GM21423 (cell line): Measurements from ENCODE around the gene NCAPH2.

Experiments
- ATAC-seq: cut with Tn5 transposase; IDR thresholded peaks from one replicate; pipeline ENCODE4 v1.9.1; 2021; ENCODE audit warnings: mild to moderate bottlenecking, moderate library complexity; ENCODE audit not compliant: unreplicated experiment

Gene NCAPH2

GRCh38 chr22:50568626-50569025, 60.6 kb downstream of the NCAPH2 start:
- no peak for ATAC-seq

DNA sequence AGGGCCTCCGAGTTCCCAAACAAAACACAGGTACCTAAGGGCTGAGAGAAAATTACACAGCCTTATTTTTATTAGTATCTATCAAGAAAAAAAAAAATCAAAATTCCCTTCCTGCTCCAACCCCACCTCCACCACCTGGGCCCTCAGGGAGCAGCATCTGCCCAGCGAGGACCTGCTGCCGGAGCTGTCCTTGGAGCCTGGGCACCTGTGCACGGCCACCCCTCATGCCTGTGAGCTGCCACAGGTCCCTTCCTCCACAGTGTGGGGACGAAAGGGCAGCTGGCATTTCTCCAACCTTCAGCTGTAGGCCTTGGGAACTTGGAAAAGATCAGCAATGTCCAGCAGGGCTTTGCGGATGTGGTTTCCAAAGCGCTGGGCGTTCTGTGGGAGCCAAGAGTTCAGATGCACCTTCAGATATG, 61.0 kb downstream of the NCAPH2 start:
- no peak for ATAC-seq

DNA sequence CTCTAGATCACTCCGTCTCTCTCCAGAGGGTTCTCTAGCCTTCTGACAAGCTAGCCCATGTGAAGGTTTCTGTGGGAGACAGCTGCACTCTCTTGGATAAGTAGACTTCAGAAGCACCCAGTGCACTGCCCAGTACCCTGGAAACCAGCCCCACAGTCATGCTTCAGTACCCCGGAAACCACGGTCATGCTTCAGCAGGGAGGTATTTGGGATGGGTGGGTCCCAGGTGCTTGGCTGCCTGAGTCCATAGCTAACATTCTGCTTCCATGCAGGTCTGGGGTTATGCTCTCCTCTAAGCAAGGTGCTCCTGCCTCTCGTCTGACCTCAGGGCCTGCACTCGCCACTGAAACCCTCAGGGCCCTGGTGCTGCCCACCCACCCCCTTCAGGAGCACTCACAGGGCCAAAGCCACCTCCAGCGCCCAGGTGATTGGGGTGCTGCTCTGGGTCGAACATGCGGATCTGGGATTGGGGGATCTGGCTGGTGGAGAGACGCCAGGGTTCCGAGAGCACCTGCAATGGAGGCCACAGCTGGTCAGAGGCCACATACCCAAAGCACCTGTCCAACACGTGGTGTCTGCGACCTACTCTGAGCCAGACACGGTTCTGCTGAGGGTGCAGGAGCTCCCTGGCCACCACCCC, 62.0 kb downstream of the NCAPH2 start:
- ATAC-seq: no peak

- no peak for ATAC-seq
Measured at GRCh38 chr22:50570861-50571260, 62.8 kb downstream of the NCAPH2 start.

DNA sequence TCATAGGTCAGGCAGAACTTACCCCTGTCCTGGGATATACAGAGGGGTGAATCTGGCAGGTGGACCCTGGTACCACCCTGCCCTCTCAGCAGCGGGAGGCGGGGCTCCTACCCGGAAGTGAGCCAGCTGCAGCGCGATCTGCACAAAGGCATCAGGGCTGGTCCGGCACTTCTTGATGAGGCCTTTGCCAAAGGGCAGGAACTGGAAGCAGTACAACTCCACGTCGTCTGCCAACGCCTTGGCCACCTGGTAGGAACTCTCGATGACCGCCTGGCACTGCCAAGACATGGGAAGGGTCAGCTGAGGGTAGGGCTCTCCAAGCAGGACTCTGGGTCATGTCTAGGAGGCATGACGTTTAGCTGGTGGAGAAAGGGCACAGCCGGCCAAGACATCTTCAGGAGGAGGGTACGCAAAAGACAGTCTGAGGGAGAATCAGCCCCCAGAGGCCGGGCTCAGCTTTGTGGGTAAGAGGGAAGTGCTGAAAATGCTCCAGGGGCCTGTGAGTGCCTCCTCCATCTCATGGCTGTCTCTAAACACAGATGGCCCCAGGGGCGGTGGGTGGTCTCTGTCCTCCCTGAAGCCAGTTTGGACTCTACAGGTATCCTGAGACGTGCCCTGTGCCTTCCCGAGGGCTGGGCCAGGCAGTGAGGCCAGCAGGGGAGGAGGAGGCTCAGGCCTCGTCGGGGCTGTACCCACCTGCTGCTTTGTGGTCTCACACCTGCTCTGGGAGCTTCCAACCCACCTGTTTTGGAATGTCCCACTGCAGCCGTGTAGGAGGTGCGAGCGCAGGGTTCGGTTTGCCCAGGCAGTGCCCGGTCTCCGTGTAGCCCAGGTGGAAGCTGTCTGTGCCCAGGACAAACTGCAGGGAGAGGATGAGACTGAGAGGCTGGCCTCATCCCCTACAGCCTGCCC, 63.5 kb downstream of the NCAPH2 start:
- ATAC-seq: no peak

DNA sequence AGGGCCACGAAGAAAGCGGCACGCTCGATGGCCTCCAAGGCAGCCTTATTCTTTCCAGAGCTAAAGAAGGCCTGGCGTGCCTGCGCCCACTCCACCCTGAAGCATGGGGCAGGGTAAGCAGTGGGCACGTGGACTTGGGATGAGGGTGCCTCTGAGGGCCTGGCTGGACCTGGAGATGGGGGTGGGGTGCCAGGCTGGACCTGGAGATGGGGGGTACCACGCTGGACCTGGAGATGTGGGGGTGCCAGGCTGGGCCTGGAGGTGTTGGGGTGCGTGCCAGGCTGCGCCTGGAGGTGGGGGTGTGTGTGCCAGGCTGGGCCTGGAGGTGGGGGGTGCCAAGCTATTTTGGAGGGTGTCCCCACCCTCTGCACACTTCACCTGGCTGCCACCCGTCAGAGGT, 64.9 kb downstream of the NCAPH2 start:
- no peak for ATAC-seq

GRCh38 chr22:50573491-50574382, 65.7 kb downstream of the NCAPH2 start:
- ATAC-seq: no peak

DNA sequence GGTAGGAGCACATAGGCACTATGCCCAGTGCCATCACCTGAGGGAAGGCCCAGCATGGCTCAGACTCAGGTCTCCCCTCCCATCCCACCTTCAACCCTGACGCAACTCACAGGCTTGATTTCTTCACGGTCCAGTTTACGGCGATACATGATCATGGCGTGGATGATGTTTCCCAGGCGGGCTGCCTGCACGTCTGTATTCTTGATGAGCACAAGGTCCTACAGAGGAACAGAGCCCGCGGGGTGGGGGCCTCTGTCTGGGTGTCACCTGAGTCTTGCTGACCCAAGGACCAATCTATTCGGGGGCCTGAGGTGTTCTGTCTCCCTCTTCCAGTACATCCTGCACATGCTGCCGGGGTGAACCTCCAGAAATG, 66.3 kb downstream of the NCAPH2 start:
- ATAC-seq: no peak
